ENCODE results near the gene NMT1. TPM values are rescaled to one million over a fixed set of nuclear protein-coding genes. Genes with fewer than 3 reads are reported as not detected.

Gene NMT1
- total RNA-seq, 2 experiments from 2014 or later: 61.1 to 62.2 TPM

- Histone ChIP-seq H3K9me3 (ENCODE audit: control insufficient read depth in 1 of 2, insufficient read depth in 1 of 2, low read length in 2 of 2) (no peaks in the 10 kb centered on the region), H3K4me3 (ENCODE audit: low read length) (no peak overlapping the region), H3K27ac (ENCODE audit: low read depth in 1 of 2, low read length in 2 of 2) (no peak overlapping the region), H3K4me1 (ENCODE audit: insufficient read depth, low read length) (no peaks in the 10 kb centered on the region), H3K27me3 (ENCODE audit: control insufficient read depth in 1 of 2, insufficient read depth in 2 of 2, low read length in 2 of 2) (no peaks in the 10 kb centered on the region), H3K36me3 (ENCODE audit: insufficient read depth, low read length) (no peaks in the 10 kb centered on the region)
- Mint-ChIP-seq H3K4me3 (no peak overlapping the region), H3K36me3 (ENCODE audit: low read depth) (no peaks in the 10 kb centered on the region), H3K27ac (no peak overlapping the region), H3K27me3 (no peaks in the 10 kb centered on the region), H3K4me1 (ENCODE audit: low read depth) (no peaks in the 10 kb centered on the region), H3K9me3 (no peaks in the 10 kb centered on the region)
- ChIA-PET POLR2A (no interaction called here), CTCF (no interaction called here)
- no peak for TF ChIP-seq CTCF (IDR thresholded peaks at IDR 0.05)
- DNase-seq: no peak
- intact Hi-C loops (cut with DNase I, micrococcal nuclease): no loop called here
- no peak for ATAC-seq (ENCODE audit: poor library complexity)
Measured at GRCh38 chr17:45115015-45115625, 54.0 kb downstream of the NMT1 start.

GRCh38 chr17:45115871-45116270 lies 54.8 kb downstream of the NMT1 start:
- no peak overlapping the region for H3K4me3 Mint-ChIP-seq
- ChIA-PET CTCF (no interaction called here), POLR2A (no interaction called here)
- no peaks in the 10 kb centered on the region for H3K9me3 ChIP-seq (ENCODE audit: control insufficient read depth in 1 of 2, insufficient read depth in 1 of 2, low read length in 2 of 2)
- no peak for ATAC-seq (ENCODE audit: poor library complexity)
- H3K36me3 ChIP-seq (ENCODE audit: insufficient read depth, low read length): no peaks in the 10 kb centered on the region
- no peaks in the 10 kb centered on the region for H3K4me1 Mint-ChIP-seq (ENCODE audit: low read depth)
- H3K4me1 ChIP-seq (ENCODE audit: insufficient read depth, low read length): no peaks in the 10 kb centered on the region
- DNase-seq: no peak
- no peaks in the 10 kb centered on the region for H3K27me3 Mint-ChIP-seq
- TF ChIP-seq CTCF (IDR thresholded peaks at IDR 0.05): no peak
- H3K27me3 ChIP-seq (ENCODE audit: control insufficient read depth in 1 of 2, insufficient read depth in 2 of 2, low read length in 2 of 2): no peaks in the 10 kb centered on the region
- no peak overlapping the region for H3K27ac Mint-ChIP-seq
- intact Hi-C loops (cut with DNase I, micrococcal nuclease): no loop called here
- no peaks in the 10 kb centered on the region for H3K9me3 Mint-ChIP-seq
- no peaks in the 10 kb centered on the region for H3K36me3 Mint-ChIP-seq (ENCODE audit: low read depth)
- no peak overlapping the region for H3K27ac ChIP-seq (ENCODE audit: low read depth in 1 of 2, low read length in 2 of 2)
- H3K4me3 ChIP-seq (ENCODE audit: low read length): no peak overlapping the region

GRCh38 chr17:45116434-45117016 lies 55.4 kb downstream of the NMT1 start:
- Histone ChIP-seq H3K36me3 (ENCODE audit: insufficient read depth, low read length) (no peaks in the 10 kb centered on the region), H3K4me1 (ENCODE audit: insufficient read depth, low read length) (no peaks in the 10 kb centered on the region), H3K9me3 (ENCODE audit: control insufficient read depth in 1 of 2, insufficient read depth in 1 of 2, low read length in 2 of 2) (no peaks in the 10 kb centered on the region), H3K4me3 (ENCODE audit: low read length) (no peak overlapping the region), H3K27me3 (ENCODE audit: control insufficient read depth in 1 of 2, insufficient read depth in 2 of 2, low read length in 2 of 2) (no peaks in the 10 kb centered on the region), H3K27ac (ENCODE audit: low read depth in 1 of 2, low read length in 2 of 2) (no peak overlapping the region)
- no peak for TF ChIP-seq CTCF (IDR thresholded peaks at IDR 0.05)
- ATAC-seq (ENCODE audit: poor library complexity) (no peak), DNase-seq (no peak)
- intact Hi-C loops (cut with DNase I, micrococcal nuclease): no loop called here
- H3K9me3 Mint-ChIP-seq: no peaks in the 10 kb centered on the region
- POLR2A ChIA-PET: no interaction called here
- no peak overlapping the region for H3K27ac Mint-ChIP-seq
- CTCF ChIA-PET: no interaction called here
- no peaks in the 10 kb centered on the region for H3K4me1 Mint-ChIP-seq (ENCODE audit: low read depth)
- no peak overlapping the region for H3K4me3 Mint-ChIP-seq
- no peaks in the 10 kb centered on the region for H3K36me3 Mint-ChIP-seq (ENCODE audit: low read depth)
- H3K27me3 Mint-ChIP-seq: no peaks in the 10 kb centered on the region
